GM18861 (cell line): Measurements from ENCODE around the gene NFIA.
"Not testable (repeated sequence)": the region's sequence is repeated elsewhere in the genome, so short reads cannot be mapped to it uniquely, and the experiment has no call there.

Source experiments
- ATAC-seq: cut with Tn5 transposase; IDR thresholded peaks from one replicate; pipeline ENCODE4 v1.9.1; 2021; ENCODE audit not compliant: unreplicated experiment

NFIA gene

DNA sequence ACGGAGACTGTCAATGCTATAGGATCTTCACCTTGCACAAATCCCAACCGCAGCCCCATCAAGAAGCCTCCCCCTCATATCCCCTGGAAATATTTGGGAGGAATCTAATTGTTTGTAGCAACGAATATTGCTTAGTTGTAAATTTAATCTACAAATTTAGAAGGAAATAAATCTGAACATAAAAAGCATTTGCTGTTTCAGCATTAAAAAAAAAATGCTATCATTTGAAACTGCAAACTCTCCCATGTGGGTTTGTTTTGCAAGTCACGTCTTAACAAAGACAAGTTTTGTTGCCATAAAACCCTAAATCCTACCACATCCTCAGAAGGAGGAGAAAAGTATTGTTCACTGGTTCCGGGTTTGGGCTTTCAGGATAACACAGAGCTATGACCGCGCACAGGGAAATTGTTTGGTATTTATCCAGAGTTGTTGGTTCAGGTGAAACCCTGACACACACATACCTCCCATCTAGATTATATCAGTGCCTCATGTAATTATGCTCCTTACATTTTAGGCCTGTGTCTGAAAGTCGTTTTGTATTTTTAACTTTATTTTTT lies 363.0 kb downstream of the NFIA start:
- no peak for ATAC-seq

DNA sequence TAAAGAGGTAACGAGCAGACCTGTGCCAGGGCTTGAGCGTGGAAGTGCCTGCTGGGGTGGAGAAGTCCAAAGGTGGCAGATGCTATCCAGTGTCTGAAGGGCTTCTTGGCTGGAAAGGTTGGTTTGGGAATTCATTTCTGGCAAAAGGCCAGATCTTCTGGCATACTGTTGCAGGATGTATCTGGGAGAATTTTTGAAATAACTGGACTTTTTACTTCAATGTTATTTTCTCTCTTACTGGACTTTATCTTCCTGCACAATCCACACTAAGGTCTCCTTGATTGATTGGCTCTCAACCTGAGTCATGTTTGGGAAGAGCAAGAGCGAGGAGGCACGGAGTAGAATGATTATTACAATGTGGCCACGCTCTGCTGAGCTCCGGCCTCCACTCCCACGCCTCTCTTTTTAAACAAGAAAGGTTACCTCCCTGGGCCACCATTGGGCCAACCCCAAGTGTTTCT lies 364.2 kb downstream of the NFIA start:
- no peak for ATAC-seq

DNA sequence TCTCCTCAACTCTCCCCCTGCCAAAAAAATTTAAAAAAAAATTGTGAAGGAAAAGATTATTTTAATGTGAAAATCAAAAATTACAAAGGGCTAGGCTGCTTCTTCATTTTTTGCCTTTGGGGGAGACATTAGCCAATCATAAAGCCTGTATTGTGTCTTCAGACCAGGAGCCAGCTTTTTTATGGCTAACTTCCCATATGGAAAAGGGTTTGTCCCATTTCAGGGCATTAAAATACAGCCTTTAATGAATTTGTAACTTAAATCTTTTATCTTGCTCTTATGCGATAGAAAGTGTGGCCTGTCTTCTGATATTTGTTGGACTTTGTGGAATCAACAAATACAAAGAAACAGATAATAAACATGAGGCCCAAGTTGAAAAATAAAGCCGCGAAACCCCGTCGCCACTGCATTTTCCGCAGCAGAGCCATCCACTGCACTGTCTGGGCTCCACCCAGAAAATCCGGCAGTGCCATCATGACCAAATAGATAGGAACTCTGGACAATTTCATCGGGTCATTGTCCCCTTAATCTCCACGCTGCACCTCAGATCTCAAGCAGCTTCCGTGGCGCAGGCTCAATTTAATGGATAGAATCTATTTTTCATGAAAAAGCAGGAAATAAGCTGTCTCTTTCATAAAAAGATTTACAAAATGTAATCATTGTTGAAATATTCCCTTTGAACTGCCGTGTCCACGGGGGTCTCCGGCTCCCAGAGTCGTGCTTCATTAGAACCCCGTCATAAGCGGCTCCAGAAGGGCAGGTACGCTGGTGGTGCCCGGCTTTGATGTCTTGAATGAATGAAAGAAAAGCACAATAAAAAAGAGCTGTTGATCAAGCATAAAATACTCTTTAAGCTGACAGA lies 365.0 kb downstream of the NFIA start:
- no peak for ATAC-seq

GRCh38 chr1:61447968-61448430 lies 365.6 kb downstream of the NFIA start:
- no peak for ATAC-seq

- no peak for ATAC-seq
Observed at GRCh38 chr1:61448914-61449313, 366.6 kb downstream of the NFIA start.

DNA sequence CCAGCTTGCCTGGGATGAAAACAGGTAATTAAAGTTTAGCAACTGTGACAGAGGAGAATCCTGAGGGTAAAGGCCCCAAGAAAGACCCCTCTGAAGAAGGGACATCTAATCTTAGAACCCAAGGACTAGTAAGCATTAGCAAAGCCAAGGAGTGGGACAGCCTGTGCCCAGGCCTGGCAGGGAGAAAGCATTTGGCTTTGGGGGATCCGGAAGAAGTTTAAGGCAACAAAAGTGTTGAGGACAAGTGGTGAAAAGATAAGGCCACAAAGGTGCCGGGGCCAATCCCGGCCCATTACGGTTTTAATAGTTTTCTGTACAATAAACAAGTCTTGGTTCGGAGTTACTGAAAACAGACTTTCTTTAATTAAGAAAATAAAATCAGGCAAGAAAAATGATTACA lies 367.0 kb downstream of the NFIA start:
- ATAC-seq: no peak

GRCh38 chr1:61450454-61450853 lies 368.1 kb downstream of the NFIA start:
- ATAC-seq: no peak

DNA sequence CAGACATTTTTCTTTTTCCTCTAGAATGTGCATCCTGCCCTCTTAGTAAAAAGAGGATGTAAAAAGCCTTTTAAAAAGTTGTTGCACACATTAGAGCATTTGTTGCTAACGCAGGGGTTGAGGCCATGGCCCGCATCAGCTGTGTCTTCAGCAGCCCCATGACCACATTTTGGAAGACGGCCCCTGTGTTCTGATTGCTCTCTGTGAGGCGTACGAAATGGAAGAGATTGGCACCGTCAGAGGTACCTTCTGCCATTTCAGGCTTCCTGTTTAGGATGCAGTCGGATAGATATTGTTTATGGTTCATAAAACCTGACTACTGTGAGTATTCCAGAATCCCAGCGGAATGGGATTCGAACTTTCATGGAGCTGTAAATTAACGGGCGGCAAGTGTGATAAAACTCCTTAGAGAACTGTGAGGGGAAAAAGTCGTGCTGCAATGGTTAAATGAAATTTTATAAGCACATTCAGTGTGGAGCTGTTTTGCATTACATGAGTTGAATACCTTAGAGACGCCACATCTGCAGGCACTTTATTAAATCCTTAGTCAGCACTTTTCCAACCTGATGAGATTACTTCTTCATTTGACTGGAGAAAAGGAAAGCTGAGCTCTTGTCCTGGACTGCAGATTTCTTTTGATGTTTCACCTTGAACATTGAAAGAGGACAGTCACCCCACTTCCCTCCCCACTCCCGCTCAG lies 368.7 kb downstream of the NFIA start:
- no peak for ATAC-seq

GRCh38 chr1:61451572-61451968 lies 369.2 kb downstream of the NFIA start:
- ATAC-seq: no peak

DNA sequence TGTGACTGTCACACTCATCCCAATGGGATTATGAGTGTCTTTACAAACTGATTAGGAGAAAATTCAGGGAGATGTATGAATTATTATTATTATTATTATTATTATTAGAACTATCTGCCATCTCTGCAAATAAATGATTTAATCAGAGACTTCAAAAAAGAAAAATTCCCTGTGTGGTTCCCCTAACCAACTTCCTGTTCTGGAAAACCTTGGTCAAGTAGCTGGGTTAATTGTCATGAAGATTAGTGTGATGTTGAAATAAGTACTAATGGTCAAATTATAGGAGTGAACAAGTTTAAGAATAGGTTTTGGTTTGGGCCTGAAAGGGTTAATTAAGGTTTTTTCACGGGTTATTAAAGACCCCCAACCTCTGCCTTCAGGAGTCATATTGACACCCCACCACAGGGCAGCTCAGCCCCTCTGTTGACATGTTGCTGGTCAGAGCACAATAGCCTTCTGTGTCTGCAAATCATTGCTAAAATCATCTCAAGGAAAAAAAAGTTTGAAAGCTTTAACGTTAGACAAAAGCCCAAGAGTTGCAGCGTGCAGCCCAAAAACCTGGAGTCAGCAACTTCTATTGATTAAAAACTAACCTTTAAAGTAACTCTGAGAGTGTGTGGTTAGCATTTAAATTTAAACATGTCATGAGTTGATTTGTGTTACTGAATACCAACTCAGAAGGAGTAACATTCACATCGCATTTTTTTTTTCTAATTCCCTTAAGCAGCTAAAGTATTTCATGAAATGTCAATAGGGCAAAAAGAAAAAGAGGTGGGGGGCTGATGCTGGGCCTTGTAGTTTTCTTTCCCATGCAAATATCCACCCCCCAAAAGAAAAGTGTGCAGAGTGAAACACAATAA lies 370.0 kb downstream of the NFIA start:
- ATAC-seq: no peak

DNA sequence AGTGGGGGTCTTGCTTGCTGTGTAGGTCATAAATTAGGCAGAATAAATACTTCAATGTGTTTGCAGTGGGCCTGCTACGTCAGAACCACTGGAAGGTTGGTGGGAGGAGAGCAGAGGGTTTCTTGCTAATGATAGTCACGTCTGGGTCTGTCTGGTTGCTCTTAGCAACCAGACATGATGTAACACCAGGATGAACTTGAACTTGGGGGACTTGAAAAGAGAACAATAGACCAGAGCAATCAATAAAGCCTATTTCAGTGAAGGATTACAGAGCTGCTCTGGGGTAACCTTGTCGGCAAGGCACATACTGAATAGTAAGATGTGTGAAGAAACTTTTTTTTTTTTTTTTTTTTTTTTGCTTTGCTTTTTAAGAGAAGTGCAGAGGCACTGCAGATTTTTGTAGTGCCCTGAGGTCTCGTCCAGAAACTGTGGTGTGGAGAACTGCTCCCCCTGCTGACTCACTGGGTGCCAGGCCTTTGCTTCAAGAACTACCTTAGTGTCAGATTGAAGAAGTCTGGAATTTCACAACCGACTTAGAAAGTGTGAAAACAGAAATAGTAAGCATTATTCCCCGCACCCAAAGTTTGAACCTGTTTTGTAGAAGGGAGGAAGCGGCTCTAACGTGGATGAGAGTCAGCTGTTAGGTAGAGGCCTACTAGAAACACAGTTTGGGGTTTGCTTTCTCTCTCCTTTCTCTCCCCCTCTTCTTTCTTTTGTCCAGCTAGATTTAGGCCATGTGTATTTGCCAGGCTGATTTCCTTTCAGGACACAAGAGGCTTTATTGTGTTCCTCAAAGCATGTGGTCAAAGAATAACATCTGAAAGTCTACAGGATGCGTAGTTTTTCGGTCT lies 371.0 kb downstream of the NFIA start:
- peak; percentile 87 for ATAC-seq

GRCh38 chr1:61455400-61455799 lies 373.0 kb downstream of the NFIA start:
- no peak for ATAC-seq

GRCh38 chr1:61457526-61458040 lies 375.2 kb downstream of the NFIA start:
- no peak for ATAC-seq

GRCh38 chr1:61459345-61459744 lies 377.0 kb downstream of the NFIA start:
- no peak for ATAC-seq

DNA sequence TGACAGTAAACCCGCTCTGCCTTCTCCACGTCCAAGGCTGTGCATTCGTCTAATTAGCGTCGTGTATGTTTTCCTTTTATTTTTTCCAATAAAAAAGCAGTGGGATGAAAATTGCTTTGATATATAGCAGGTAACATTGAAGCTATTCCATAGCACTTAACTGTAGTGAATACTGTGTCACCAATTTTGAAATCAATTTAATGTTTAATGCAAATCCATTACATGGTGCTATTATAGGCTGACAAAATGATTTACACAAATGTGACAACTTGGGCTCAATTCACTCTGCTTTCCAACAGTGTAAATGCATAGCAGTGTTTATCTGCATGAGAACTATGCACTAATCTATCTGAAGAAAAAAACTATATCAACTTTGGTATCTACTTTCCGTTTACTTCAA lies 377.8 kb downstream of the NFIA start:
- no peak for ATAC-seq

DNA sequence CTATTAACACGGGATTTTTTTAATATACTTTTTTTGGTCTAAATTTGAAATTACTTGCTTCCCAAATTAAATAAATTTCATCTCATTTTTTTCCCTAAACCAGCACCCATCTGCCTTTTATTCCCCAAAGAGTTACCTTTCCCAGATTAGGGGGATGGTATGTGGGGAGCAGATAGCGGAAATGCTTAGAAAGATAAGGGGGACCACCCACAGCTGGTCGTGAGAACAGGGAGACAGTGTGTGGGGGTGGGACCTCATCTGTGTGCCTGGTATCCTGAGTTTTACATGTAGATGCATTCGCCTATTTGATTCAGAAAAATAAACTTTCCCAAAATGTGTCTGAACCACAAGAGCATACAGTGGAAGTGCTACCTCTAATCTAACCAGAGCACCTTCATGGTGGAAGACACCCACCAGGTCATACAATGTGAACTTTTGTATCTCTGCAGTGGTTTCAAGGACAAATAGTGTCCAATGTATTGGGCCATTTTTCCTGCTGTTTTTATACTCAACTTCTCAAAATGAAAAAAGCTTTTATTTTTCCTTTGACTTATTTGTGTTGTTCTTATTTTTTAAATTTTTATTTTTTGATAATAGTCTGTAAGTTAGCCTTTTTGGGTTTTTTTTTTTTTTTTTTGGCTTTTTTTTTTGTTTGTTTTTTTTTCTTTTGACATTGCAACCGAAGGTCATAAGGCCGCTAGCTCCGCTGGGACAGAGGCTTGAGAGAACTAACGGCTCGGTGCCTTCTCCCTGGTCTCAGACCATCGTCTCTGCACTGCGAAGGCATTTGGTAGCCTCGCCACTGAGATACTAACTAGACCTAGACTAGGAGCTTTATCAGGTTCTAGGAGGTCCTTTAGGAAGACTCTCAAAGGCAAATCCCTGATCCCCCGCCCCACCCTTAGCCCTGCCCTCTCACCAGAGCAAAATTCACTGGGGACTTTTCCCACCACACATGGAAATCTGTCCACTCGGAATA lies 379.3 kb downstream of the NFIA start:
- ATAC-seq: no peak

DNA sequence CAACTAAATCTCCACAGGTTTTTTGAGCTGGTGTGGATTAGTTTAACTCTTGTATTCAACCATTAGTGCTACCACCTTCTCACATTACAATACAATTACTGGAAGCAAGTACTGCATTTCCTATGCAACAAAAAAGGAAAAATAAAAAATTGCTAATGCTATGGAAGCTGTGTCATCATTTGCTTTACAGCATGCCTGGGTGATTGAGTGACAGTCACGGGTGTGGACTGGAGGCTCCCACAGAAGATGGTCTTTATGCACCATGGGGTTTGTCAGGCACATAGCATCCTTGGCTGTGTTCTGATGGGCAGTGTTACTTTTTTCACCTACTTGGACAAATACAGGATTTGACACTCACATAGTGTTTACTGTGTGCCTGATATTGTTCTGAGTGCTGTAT lies 380.3 kb downstream of the NFIA start:
- no peak for ATAC-seq

- ATAC-seq: no peak
Observed at GRCh38 chr1:61463220-61463619, 380.9 kb downstream of the NFIA start.

DNA sequence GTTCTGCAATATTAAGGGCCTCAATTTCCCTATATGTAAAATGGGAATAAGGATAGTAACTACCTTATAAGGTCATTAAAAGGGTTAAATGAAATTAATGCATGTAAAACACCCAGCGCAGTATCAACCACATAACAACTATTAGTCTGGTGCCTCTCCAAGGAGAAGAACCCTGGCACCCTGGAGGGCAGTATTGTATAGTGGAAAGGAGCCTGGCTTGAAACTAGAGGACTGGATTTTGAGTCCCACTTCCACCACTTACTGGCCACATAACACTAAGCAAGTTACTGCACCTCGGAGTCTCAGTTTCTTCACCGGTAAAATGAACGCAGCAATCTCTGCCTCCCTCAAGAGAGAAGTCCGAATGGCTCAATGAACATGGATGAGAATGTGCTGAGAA lies 385.5 kb downstream of the NFIA start:
- ATAC-seq: not testable (repeated sequence)
